Measurements from ENCODE around the gene KHDC4. TPM values are rescaled to one million over a fixed set of nuclear protein-coding genes. Genes with fewer than 3 reads are reported as not detected.

KHDC4 gene
- total RNA-seq, 1 experiment from 2014 or later = 57.7 TPM

GRCh38 chr1:155983191-155984024 lies 49.2 kb upstream of the KHDC4 start:
- Histone ChIP-seq H3K18ac (ENCODE audit: insufficient read length, low read depth, low read length) (no peak overlapping the region), H3K4me1 (ENCODE audit: insufficient read depth, low read length) (peaks cover 3% of the 10 kb centered on the region; the same call in 1 of the 2 replicates), H3K9ac (ENCODE audit: extremely low read depth, insufficient read length, low read length) (no peak overlapping the region)

More at GRCh38 chr1:155983191-155984024, 49.2 kb upstream of the KHDC4 start:
- no peak overlapping the region for H2BK12ac ChIP-seq (ENCODE audit: insufficient read length, low read depth, low read length)
- DNase-seq = peak; percentile 73
- H3K4me3 Mint-ChIP-seq = peak overlapping the region; percentile 30 to 38; a peak in 3 of 5 replicates
- 0 out of 3 replicates have a peak, but pooled peaks have one; percentile 24 for TF ChIP-seq CTCF (conservative IDR thresholded peaks at IDR 0.05)
- H2BK5ac ChIP-seq (ENCODE audit: insufficient read length, low read length) = no peak overlapping the region
- no peak overlapping the region for H2BK15ac ChIP-seq (ENCODE audit: low read depth, low read length)
- no peaks in the 10 kb centered on the region for H3K79me2 ChIP-seq (ENCODE audit: insufficient read depth, low read length)
- H4K91ac ChIP-seq (ENCODE audit: insufficient read length, low read depth, low read length) = no peak overlapping the region
- H2AFZ ChIP-seq (ENCODE audit: low read length) = no peak overlapping the region
- no peak overlapping the region for H3K23ac ChIP-seq (ENCODE audit: insufficient read length, low read depth, low read length)
- peaks cover 0 to 2% (median 0%) of the 10 kb centered on the region in 3 experiments; a peak in 1 of 7 replicates for H3K36me3 Mint-ChIP-seq (ENCODE audit: insufficient read depth in 1 of 3, low read depth in 3 of 3)
- no peaks in the 10 kb centered on the region for H3K27me3 ChIP-seq (ENCODE audit: insufficient read depth, low read length)
- no peaks in the 10 kb centered on the region for H3K9me3 ChIP-seq (ENCODE audit: control insufficient read depth, low read depth, low read length)
- H3K27ac Mint-ChIP-seq = peak overlapping the region; percentile 85 to 96 (median 92)
- H2AK5ac ChIP-seq (ENCODE audit: insufficient read length, low read length) = no peak overlapping the region
- H3T11ph ChIP-seq (ENCODE audit: low read length) = no peak overlapping the region
- H3K4me2 ChIP-seq (ENCODE audit: insufficient read depth, insufficient read length, low read length) = peak overlapping the region; percentile 19
- WGBS (ENCODE audit: extremely low coverage, insufficient read length, low lambda C conversion rate) = no CpG with 5 or more reads among the region's 4 CpGs
- H4K20me1 ChIP-seq (ENCODE audit: control insufficient read depth, insufficient read depth, insufficient read length) = no peaks in the 10 kb centered on the region
- no peak overlapping the region for H3K56ac ChIP-seq (ENCODE audit: insufficient read length, low read depth, low read length)
- H4K8ac ChIP-seq (replicated peaks; ENCODE audit: insufficient read length, low read depth, low read length) = no peak overlapping the region
- H2BK20ac ChIP-seq (ENCODE audit: low read depth, low read length, poor library complexity, severe bottlenecking) = no peak overlapping the region
- peaks cover 69 to 78% of the 10 kb centered on the region in 2 experiments for H3K4me1 Mint-ChIP-seq
- no peak overlapping the region for H3K27ac ChIP-seq (ENCODE audit: insufficient read length, low read depth, low read length)
- peaks cover 6% of the 10 kb centered on the region for H3K23me2 ChIP-seq (ENCODE audit: insufficient read length, low read depth, low read length, poor library complexity, severe bottlenecking)
- H3K27me3 Mint-ChIP-seq (ENCODE audit: low read depth) = no peaks in the 10 kb centered on the region
- no peak overlapping the region for H3K4ac ChIP-seq (ENCODE audit: low read depth, low read length)
- H3K14ac ChIP-seq (ENCODE audit: insufficient read depth, low read length) = peak overlapping the region; percentile 46
- no peaks in the 10 kb centered on the region for H3K79me1 ChIP-seq (ENCODE audit: insufficient read depth, low read depth, low read length, poor library complexity, severe bottlenecking)
- no peak overlapping the region for H2BK120ac ChIP-seq (ENCODE audit: low read depth, low read length, poor library complexity, severe bottlenecking)
- no peaks in the 10 kb centered on the region for H3K9me3 Mint-ChIP-seq
- no peak overlapping the region for H4K5ac ChIP-seq (ENCODE audit: insufficient read length, low read depth, low read length)

Data from H9 (cell line).